CD4-positive, alpha-beta T cell treated with Interleukin-4 for 4 hours (primary cell): ENCODE results near the gene TACR2.

Source experiments
- DNase-seq: peaks from one replicate; pipeline ENCODE4 v3.0.0-alpha.2; 2020

The TACR2 gene

GRCh38 chr10:69400936-69401335 is 15.8 kb downstream of the TACR2 start:
- DNase-seq: no peak

GRCh38 chr10:69398466-69398865 is 18.3 kb downstream of the TACR2 start:
- DNase-seq: no peak

- DNase-seq: no peak
Observed at GRCh38 chr10:69397972-69398371, 18.7 kb downstream of the TACR2 start.

- no peak for DNase-seq
Observed at GRCh38 chr10:69394020-69394419, 22.7 kb downstream of the TACR2 start.

- peak; percentile 81 for DNase-seq
Observed at GRCh38 chr10:69392481-69393000, 24.2 kb downstream of the TACR2 start.

GRCh38 chr10:69391158-69391557 is 25.6 kb downstream of the TACR2 start:
- no peak for DNase-seq

GRCh38 chr10:69389827-69390490 is 26.8 kb downstream of the TACR2 start:
- DNase-seq: no peak

GRCh38 chr10:69388488-69388887 is 28.2 kb downstream of the TACR2 start:
- no peak for DNase-seq

- no peak for DNase-seq
Observed at GRCh38 chr10:69387500-69387899, 29.2 kb downstream of the TACR2 start.

GRCh38 chr10:69385454-69386350 is 31.0 kb downstream of the TACR2 start:
- DNase-seq: no peak

- DNase-seq: no peak
Observed at GRCh38 chr10:69384320-69384719, 32.4 kb downstream of the TACR2 start.

- no peak for DNase-seq
Observed at GRCh38 chr10:69383558-69383957, 33.2 kb downstream of the TACR2 start.

- DNase-seq: no peak
Observed at GRCh38 chr10:69382382-69383117, 34.2 kb downstream of the TACR2 start.

GRCh38 chr10:69379800-69380199 is 36.9 kb downstream of the TACR2 start:
- DNase-seq: no peak

GRCh38 chr10:69377933-69378332 is 38.8 kb downstream of the TACR2 start:
- no peak for DNase-seq

GRCh38 chr10:69377191-69377590 is 39.5 kb downstream of the TACR2 start:
- no peak for DNase-seq

GRCh38 chr10:69376662-69377061 is 40.1 kb downstream of the TACR2 start:
- no peak for DNase-seq

- DNase-seq: no peak
Observed at GRCh38 chr10:69375307-69376151, 41.2 kb downstream of the TACR2 start.

- no peak for DNase-seq
Observed at GRCh38 chr10:69374931-69375306, 41.8 kb downstream of the TACR2 start.

GRCh38 chr10:69374242-69374641 is 42.5 kb downstream of the TACR2 start:
- no peak for DNase-seq

- no peak for DNase-seq
Observed at GRCh38 chr10:69372126-69372980, 44.4 kb downstream of the TACR2 start.
